Measurements from ENCODE around the gene PTCH1.

The PTCH1 gene

DNA sequence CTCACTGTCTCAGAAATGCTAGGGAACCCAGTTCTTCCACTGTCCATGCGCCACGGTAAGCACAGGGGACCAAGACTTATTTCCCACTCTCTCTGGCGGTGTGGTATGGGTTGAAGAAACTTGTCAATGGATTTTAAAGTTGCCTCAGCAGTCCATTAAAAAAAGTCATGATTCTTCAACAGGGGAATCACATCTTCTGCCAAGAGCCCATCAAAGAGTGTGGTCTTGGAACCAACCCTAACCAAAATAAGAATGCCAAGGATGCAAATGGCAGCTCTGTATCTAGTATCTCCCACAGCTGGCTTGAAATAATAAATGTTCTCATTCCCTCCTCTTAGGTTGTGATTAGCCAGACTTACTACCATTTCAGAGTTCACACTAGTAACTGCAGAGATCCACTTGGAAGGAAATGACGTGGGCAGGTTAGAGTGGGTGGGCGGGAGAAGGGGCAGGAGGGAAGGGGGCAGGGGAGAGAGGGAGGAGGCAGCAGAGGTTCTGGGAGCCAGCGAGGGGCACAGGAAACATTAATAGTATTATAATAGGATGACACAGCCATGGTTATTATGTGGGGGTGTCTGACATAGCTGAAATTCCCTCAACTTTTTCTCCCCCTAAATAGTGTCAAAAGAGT lies 17.6 kb downstream of the PTCH1 start:
- Histone ChIP-seq H3K9ac (ENCODE audit: low read length in 5 of 5) (no peak overlapping the region), H3K4me1 (ENCODE audit: control insufficient read depth in 5 of 5, insufficient read depth in 5 of 5, low read length in 5 of 5) (peaks cover 0 to 9% (median 4%) of the 10 kb centered on the region in 5 donors), H3K4me3 (ENCODE audit: low read depth in 1 of 5, low read length in 5 of 5) (no peak overlapping the region), H3K9me3 (ENCODE audit: control insufficient read depth in 5 of 5, low read length in 5 of 5) (no peaks in the 10 kb centered on the region), H3K27me3 (ENCODE audit: control insufficient read depth in 5 of 5, insufficient read depth in 4 of 5, low read length in 5 of 5) (no peaks in the 10 kb centered on the region), H3K36me3 (ENCODE audit: control insufficient read depth in 5 of 5, insufficient read depth in 5 of 5, low read length in 5 of 5) (peaks cover 0 to 3% (median 3%) of the 10 kb centered on the region in 5 donors), H3K27ac (ENCODE audit: low read depth, low read length) (no peak overlapping the region)

DNA sequence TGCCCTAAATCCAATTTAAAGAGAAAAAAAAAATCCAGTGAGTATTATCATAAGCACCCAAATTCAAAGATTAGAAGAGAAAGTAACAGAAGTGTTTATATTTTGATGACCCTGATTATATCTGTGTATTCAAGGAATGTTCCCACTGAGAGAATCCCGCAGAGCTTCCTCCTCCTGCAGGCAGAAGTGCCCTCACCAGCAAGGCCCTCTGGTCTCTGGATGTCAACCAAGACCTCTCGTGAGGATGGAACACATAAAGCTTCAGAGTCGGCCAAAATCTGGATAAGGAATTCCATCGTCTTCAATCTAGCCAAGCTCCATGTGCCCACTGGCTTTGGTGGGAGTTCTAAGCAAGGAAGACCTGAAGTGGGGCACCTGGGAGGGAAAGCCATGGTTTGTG lies 18.1 kb downstream of the PTCH1 start:
- H3K4me1 ChIP-seq (ENCODE audit: control insufficient read depth in 5 of 5, insufficient read depth in 5 of 5, low read length in 5 of 5), result peaks cover 0 to 8% (median 4%) of the 10 kb centered on the region in 5 donors
- H3K36me3 ChIP-seq (ENCODE audit: control insufficient read depth in 5 of 5, insufficient read depth in 5 of 5, low read length in 5 of 5), result peaks cover 0 to 7% (median 4%) of the 10 kb centered on the region in 5 donors
- no peaks in the 10 kb centered on the region for H3K27me3 ChIP-seq (ENCODE audit: control insufficient read depth in 5 of 5, insufficient read depth in 4 of 5, low read length in 5 of 5)
- no peaks in the 10 kb centered on the region for H3K9me3 ChIP-seq (ENCODE audit: control insufficient read depth in 5 of 5, low read length in 5 of 5)
- no peak overlapping the region for H3K4me3 ChIP-seq (ENCODE audit: low read depth in 1 of 5, low read length in 5 of 5)
- no peak overlapping the region for H3K27ac ChIP-seq (ENCODE audit: low read depth, low read length)
- H3K9ac ChIP-seq (ENCODE audit: low read length in 5 of 5), result no peak overlapping the region

DNA sequence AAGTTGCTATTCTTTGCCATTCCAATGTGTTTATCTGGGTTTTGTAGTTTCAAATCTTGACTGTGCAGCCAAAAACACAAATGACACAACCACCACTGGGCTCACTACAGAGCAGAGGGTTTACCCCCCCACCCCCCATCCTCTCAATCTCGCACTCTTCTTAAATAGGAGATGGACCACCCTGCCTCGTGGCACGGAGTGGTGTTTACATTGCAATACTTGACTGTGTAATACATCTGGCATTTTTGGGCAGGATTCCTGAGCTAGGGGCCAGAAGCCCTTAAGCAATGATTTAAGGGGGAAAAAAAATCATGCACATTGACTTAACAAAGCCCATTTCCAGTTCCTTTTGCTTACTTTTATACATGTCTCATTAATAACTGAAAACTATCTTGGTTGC lies 19.0 kb downstream of the PTCH1 start:
- Histone ChIP-seq H3K9ac (ENCODE audit: low read length in 5 of 5) (no peak overlapping the region), H3K4me3 (ENCODE audit: low read depth in 1 of 5, low read length in 5 of 5) (no peak overlapping the region), H3K9me3 (ENCODE audit: control insufficient read depth in 5 of 5, low read length in 5 of 5) (no peaks in the 10 kb centered on the region), H3K36me3 (ENCODE audit: control insufficient read depth in 5 of 5, insufficient read depth in 5 of 5, low read length in 5 of 5) (peaks cover 0 to 7% (median 4%) of the 10 kb centered on the region in 5 donors), H3K27ac (ENCODE audit: low read depth, low read length) (no peak overlapping the region), H3K27me3 (ENCODE audit: control insufficient read depth in 5 of 5, insufficient read depth in 4 of 5, low read length in 5 of 5) (no peaks in the 10 kb centered on the region), H3K4me1 (ENCODE audit: control insufficient read depth in 5 of 5, insufficient read depth in 5 of 5, low read length in 5 of 5) (peaks cover 0 to 8% (median 4%) of the 10 kb centered on the region in 5 donors)

DNA sequence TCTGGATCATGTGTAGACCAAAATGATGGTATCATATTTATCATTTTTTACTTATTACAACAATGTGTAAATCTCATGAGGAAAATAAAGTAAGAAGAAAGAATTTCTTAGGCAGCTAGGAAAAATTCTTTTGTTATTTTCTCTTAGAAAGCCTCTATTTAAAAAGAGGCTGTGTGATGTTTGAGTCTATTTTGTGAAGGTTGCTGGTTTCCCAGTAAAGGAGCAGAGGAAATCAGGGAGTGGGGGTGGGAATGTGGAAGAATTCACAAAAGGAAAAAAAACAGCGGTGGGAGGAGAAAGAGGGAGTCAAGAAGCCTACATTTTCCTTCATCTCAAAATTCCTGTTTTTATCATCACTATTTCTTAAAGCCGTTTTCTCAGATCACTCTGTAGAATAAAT lies 20.1 kb downstream of the PTCH1 start:
- peaks cover 0 to 8% (median 4%) of the 10 kb centered on the region in 5 donors for H3K4me1 ChIP-seq (ENCODE audit: control insufficient read depth in 5 of 5, insufficient read depth in 5 of 5, low read length in 5 of 5)
- H3K9ac ChIP-seq (ENCODE audit: low read length in 5 of 5), result no peak overlapping the region
- H3K4me3 ChIP-seq (ENCODE audit: low read depth in 1 of 5, low read length in 5 of 5), result no peak overlapping the region
- H3K27ac ChIP-seq (ENCODE audit: low read depth, low read length), result no peak overlapping the region
- H3K27me3 ChIP-seq (ENCODE audit: control insufficient read depth in 5 of 5, insufficient read depth in 4 of 5, low read length in 5 of 5), result no peaks in the 10 kb centered on the region
- peaks cover 0 to 7% (median 4%) of the 10 kb centered on the region in 5 donors for H3K36me3 ChIP-seq (ENCODE audit: control insufficient read depth in 5 of 5, insufficient read depth in 5 of 5, low read length in 5 of 5)
- H3K9me3 ChIP-seq (ENCODE audit: control insufficient read depth in 5 of 5, low read length in 5 of 5), result no peaks in the 10 kb centered on the region

DNA sequence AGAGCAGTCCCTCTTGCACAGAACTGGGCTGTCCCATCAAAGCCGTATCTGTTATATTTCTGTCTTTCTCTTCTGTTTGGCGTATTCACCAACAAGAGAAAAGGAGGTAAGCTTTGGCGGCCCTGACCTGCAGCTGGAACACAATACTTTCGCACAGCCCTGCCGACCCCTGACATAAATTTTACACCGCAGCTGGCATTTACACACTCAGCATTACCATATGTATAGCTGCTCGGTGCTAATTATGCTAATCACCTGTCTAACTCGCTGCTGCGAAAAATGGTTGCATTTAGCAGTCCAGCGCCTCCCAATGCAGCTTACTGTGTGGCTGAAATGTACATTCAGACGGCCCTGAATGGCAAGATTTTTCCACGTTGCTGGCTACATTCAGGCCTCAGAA lies 20.8 kb downstream of the PTCH1 start:
- Histone ChIP-seq H3K27me3 (ENCODE audit: control insufficient read depth in 5 of 5, insufficient read depth in 4 of 5, low read length in 5 of 5) (no peaks in the 10 kb centered on the region), H3K9me3 (ENCODE audit: control insufficient read depth in 5 of 5, low read length in 5 of 5) (no peaks in the 10 kb centered on the region), H3K9ac (ENCODE audit: low read length in 5 of 5) (no peak overlapping the region), H3K27ac (ENCODE audit: low read depth, low read length) (no peak overlapping the region), H3K4me3 (ENCODE audit: low read depth in 1 of 5, low read length in 5 of 5) (no peak overlapping the region), H3K36me3 (ENCODE audit: control insufficient read depth in 5 of 5, insufficient read depth in 5 of 5, low read length in 5 of 5) (peaks cover 0 to 7% (median 4%) of the 10 kb centered on the region in 5 donors), H3K4me1 (ENCODE audit: control insufficient read depth in 5 of 5, insufficient read depth in 5 of 5, low read length in 5 of 5) (peaks cover 0 to 8% (median 4%) of the 10 kb centered on the region in 5 donors)

DNA sequence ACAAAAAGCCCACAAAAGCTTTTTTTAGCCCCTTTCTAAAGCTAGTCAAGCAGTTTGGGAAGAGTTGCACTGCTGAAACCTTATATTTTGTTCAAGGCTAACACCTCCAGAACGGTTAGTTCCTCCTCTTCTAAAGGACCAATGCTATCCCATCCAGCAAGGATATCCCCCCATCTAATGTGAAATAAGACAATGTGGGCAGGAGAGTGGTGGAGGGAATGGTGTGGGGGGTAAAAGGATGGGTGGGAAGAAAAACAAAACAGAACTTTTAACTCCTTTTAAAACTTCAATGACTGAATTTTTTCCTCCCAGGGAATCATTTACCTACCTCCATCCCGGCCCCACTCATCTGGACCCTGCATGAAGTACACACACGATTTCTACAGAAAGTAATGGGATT lies 21.2 kb downstream of the PTCH1 start:
- Histone ChIP-seq H3K9me3 (ENCODE audit: control insufficient read depth in 5 of 5, low read length in 5 of 5) (no peaks in the 10 kb centered on the region), H3K36me3 (ENCODE audit: control insufficient read depth in 5 of 5, insufficient read depth in 5 of 5, low read length in 5 of 5) (peaks cover 0 to 7% (median 4%) of the 10 kb centered on the region in 5 donors), H3K27me3 (ENCODE audit: control insufficient read depth in 5 of 5, insufficient read depth in 4 of 5, low read length in 5 of 5) (no peaks in the 10 kb centered on the region), H3K4me3 (ENCODE audit: low read depth in 1 of 5, low read length in 5 of 5) (no peak overlapping the region), H3K4me1 (ENCODE audit: control insufficient read depth in 5 of 5, insufficient read depth in 5 of 5, low read length in 5 of 5) (peaks cover 0 to 8% (median 4%) of the 10 kb centered on the region in 5 donors), H3K27ac (ENCODE audit: low read depth, low read length) (no peak overlapping the region), H3K9ac (ENCODE audit: low read length in 5 of 5) (no peak overlapping the region)

DNA sequence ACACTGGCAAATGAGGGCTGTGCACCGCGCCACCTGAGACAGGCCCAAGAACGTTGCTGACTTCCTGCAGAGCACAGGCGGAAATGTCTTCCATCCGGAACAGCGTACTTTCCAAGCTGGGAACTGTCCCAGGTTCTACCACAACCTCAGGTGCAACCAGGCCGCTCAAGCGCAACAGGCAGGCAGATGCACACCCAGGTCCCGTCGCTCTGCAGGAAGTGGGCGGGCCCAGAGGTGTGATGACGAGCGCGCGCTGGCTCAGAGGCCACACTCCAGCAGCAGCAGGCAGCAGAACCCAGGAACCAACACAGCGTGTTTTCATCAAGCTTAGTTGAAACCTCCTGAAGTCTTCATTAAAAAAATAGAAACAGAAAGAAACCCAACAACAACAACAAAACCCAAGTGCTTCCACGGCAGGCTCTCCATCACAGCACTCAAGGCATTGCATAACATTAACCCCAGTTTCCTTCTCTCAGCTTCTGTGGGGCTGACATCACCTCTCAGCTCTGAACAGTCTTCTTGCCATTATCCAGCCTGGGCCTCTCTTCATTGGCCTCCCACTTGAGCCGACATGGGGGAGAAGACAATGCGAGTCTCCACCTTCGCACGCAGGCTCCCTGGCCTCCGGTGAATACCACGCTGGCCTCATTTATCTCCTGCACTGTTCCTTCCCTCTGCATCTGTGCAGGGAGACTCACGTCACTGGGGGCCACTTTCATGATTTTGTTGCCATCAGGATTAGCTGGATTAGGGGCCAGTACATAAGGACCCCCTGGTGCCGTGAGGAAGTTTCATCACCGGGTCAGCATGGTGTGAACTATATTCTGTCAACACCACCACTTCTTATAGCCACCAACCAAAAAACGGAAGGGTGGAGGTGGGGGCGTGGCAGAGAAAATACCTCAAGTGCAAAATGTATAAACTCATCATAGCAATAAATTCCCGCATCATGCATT lies 22.1 kb downstream of the PTCH1 start:
- Histone ChIP-seq H3K27me3 (ENCODE audit: control insufficient read depth in 5 of 5, insufficient read depth in 4 of 5, low read length in 5 of 5) (no peaks in the 10 kb centered on the region), H3K4me1 (ENCODE audit: control insufficient read depth in 5 of 5, insufficient read depth in 5 of 5, low read length in 5 of 5) (peaks cover 0 to 8% (median 4%) of the 10 kb centered on the region in 5 donors), H3K9ac (ENCODE audit: low read length in 5 of 5) (no peak overlapping the region), H3K27ac (ENCODE audit: low read depth, low read length) (no peak overlapping the region), H3K9me3 (ENCODE audit: control insufficient read depth in 5 of 5, low read length in 5 of 5) (no peaks in the 10 kb centered on the region), H3K4me3 (ENCODE audit: low read depth in 1 of 5, low read length in 5 of 5) (no peak overlapping the region), H3K36me3 (ENCODE audit: control insufficient read depth in 5 of 5, insufficient read depth in 5 of 5, low read length in 5 of 5) (peaks cover 0 to 7% (median 4%) of the 10 kb centered on the region in 5 donors)

DNA sequence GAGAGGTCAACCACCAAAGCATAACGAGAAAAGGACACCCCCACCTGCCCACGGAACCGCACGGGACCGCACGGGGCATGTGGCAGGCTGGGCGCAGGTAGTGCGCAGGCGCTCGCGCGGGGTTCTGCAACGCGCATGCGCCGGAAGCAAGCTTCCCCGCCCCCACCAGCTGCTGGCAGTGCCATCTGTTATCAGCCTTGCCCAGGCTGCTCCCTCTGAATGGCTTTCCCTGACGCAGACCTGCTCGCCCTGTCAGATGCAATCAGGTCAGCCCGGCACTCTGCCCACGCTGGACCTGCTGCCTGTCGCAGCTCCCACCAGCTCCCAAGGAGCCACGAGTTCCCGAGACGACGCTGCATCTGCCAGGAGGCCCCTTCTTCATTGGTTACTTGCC lies 22.8 kb downstream of the PTCH1 start:
- H3K4me3 ChIP-seq (ENCODE audit: low read depth in 1 of 5, low read length in 5 of 5), result no peak overlapping the region
- no peaks in the 10 kb centered on the region for H3K27me3 ChIP-seq (ENCODE audit: control insufficient read depth in 5 of 5, insufficient read depth in 4 of 5, low read length in 5 of 5)
- H3K36me3 ChIP-seq (ENCODE audit: control insufficient read depth in 5 of 5, insufficient read depth in 5 of 5, low read length in 5 of 5), result peaks cover 0 to 7% (median 4%) of the 10 kb centered on the region in 5 donors
- H3K9ac ChIP-seq (ENCODE audit: low read length in 5 of 5), result no peak overlapping the region
- no peaks in the 10 kb centered on the region for H3K9me3 ChIP-seq (ENCODE audit: control insufficient read depth in 5 of 5, low read length in 5 of 5)
- no peak overlapping the region for H3K27ac ChIP-seq (ENCODE audit: low read depth, low read length)
- peaks cover 0 to 8% (median 4%) of the 10 kb centered on the region in 5 donors for H3K4me1 ChIP-seq (ENCODE audit: control insufficient read depth in 5 of 5, insufficient read depth in 5 of 5, low read length in 5 of 5)

DNA sequence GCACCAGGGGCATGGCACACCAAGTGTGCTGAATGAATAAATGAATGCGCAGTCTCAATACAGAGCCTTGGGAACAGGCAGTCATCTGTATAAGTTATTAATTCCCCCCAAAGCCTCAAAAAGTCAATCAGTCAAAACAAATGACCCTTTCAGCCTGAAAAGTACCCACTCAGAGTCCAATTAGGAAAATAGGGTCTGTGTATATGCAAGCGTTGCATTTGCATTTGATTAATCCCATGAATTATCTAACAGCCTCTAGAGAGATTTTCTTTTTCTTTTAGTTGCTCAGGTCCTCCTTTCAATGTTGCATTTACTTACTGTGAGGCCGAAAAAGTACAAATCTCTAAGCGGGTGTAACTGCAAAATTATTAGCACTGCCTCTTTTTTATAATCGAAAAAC lies 23.4 kb downstream of the PTCH1 start:
- Histone ChIP-seq H3K27ac (ENCODE audit: low read depth, low read length) (no peak overlapping the region), H3K4me3 (ENCODE audit: low read depth in 1 of 5, low read length in 5 of 5) (no peak overlapping the region), H3K27me3 (ENCODE audit: control insufficient read depth in 5 of 5, insufficient read depth in 4 of 5, low read length in 5 of 5) (no peaks in the 10 kb centered on the region), H3K36me3 (ENCODE audit: control insufficient read depth in 5 of 5, insufficient read depth in 5 of 5, low read length in 5 of 5) (peaks cover 0 to 7% (median 4%) of the 10 kb centered on the region in 5 donors), H3K9ac (ENCODE audit: low read length in 5 of 5) (no peak overlapping the region), H3K4me1 (ENCODE audit: control insufficient read depth in 5 of 5, insufficient read depth in 5 of 5, low read length in 5 of 5) (peaks cover 0 to 8% (median 4%) of the 10 kb centered on the region in 5 donors), H3K9me3 (ENCODE audit: control insufficient read depth in 5 of 5, low read length in 5 of 5) (no peaks in the 10 kb centered on the region)

All from subcutaneous abdominal adipose tissue (tissue), 5 donors.